Activated CD4-positive, alpha-beta T cell treated with anti-CD3 and anti-CD28 coated beads, Interleukin-2, Interleukin-6, amounts not matched to agents 100 ng/mL and 50 ng/mL, durations not matched to agents 16 hours and 8 hours (primary cell): ENCODE measurements around the gene NRDC.

Experiments used
- DNase-seq: peaks from one replicate; pipeline ENCODE4 v3.0.0-alpha.2; 2020

NRDC gene

DNA sequence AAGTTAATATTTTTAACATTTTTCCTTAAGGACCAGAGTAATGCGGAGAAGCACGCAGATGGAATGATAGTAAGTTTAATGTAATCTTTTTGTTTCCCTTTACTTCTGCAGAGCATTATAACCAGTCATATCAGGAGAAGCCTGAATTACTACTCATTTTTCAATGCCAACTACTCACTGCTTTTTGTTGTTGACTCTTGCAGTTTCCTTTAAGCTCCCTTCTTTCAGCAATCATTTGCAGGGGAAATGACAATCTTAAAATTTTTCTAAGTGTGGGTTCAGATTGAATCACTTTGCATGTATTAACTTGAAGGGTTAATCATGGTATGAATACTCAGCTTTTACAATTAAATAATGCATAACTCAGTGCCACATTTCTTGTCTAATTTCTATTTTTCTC is 122.2 kb downstream of the NRDC start:
- peak; percentile 56 for DNase-seq

DNA sequence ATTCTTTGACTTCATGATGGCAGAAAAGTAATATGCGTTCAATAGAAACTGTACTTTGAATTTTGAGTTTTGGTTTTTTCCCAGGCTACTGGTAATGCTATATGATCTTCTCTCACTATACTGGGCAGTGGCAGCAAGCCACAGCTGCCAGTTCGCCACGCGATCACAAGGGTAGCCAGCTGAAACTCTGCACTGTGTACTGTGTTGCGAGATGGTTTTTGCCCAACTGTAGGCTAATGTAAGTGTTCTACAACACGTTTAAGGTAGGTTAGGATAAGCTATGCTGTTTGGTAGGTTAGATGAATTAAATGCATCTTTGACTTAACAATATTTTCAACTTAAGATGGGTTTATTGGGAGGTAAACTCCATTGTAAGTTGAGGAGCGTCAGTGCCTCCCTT is 123.1 kb downstream of the NRDC start:
- DNase-seq, result no peak

DNA sequence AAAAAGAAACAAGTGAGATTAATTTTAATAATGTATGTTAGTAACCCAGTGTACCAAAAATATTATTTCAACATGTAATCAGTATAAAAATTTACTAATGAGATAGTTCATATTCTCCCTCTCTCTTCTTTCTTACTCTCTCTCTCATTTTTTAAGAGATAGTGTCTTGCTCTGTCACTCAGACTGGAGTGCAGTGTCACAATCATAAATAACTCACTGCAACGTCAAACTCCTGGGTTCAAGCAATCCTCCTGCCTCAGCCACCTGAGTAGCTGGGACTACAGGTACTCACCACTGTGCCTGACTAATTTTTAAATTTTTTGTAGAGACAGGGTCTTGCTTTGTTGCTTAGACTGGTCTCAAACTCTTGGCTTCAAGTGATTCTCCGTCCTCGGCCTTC is 123.9 kb downstream of the NRDC start:
- no peak for DNase-seq

DNA sequence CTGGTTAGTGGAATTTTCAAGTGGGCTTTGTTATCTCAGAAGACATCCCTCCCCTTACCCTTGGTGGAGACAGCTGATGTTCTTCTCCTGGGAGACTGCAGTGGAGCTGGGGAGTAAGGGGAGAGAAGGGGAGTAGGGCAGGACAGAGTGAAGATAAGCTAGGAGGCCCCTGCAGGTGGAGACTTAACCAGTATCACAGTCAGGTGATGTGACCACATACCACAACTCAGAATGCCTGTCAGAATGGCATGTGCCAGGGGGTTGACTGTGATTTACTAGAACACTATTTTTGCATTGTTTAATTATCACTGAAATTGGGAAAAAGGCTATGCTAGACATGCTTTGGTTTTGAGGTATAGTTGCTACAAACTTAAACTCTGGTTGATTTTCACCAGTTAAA is 124.6 kb downstream of the NRDC start:
- no peak for DNase-seq

DNA sequence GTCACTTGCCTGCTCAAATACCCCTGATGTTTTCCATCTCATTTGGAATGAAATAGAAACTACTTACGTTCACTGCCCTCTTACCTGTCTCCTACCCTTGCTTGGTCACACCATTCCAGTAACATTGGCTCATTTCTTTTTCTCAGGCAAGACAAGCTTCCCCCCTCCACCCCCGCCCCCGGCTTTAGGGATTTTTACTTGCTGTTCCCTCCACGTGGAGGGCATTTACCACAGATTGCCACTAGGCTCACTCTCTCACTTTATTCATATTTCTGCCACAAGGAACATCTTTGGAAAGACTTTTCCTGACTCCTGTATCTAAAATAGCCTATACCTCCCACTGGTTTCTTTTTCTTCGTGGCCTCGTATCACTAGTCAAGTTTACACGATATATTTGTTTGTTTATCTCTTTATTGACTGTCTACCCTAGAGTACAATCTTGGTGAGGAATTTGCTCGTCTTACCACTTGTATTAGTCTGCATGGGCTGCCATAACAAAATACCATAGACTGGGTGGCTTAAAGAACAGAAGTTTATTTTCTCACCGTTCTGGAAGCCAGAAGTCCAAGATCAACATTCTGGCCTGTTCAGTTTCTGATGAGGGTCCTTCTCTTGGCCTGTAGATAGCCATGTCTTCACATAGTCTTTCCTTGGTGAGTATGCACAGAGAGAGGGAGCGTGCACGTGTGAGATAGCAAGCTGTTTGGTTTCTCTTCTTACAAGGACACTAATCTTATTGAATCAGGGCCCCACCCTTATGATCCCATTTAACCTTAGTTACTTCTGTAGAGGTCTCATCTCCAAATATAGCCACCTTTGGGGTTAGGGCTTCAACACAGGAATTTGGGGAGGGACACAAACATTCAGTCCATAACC is 126.2 kb downstream of the NRDC start:
- no peak for DNase-seq

DNA sequence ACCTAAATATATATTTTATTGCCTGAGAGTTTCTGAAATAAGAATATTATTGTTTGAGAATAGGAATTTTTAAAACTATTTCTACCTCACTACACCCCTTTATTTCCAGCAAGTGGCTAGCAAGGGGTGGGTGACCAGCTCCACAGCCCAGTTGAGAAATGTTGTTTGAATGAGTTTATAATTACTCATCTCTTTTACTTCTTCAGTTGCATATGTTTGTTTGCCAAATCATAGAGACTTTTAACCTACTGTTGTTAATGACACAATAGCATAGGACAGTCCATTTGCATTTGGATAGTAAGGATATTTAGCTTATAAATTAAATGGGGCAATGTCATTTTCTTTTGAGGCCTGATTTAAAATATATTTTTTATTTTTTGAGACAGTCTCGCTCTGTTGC is 127.8 kb downstream of the NRDC start:
- DNase-seq, result no peak

DNA sequence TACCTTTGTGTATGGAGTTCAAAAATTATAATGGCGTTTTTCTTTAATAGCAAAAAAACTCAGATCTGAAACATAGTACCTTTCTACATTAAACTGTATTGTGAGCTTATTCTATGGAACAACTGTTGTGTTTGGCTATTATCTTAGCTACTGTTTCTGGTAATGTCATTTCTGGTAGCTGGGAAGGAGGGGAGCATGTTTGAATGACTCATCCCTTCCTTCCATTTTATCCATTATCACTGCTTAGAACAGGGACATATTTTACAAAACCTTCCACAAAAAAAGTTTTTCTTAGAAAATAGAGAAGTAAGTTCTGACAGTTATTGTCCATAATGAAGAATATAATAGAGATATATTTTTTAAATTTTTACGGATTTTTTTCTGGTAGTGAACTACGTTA is 128.3 kb downstream of the NRDC start:
- DNase-seq, result no peak

DNA sequence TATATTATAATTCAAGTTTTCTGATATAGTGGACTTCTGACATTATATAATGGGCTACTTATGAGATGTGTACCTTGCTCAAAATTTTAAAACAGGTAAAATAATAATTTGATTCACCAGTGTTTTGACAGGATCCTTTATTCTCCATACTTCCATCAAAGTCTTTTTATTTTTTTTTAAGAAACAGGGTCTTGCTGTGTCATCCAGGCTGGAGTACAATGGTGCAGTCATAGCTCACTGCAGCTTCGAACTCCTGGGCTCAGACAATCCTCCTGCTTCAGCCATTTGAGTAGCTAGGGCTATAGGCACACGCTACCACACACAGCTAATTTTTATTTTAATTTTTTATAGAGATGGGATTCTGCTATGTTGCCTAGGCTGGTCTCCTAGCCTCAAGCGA is 129.4 kb downstream of the NRDC start:
- no peak for DNase-seq

DNA sequence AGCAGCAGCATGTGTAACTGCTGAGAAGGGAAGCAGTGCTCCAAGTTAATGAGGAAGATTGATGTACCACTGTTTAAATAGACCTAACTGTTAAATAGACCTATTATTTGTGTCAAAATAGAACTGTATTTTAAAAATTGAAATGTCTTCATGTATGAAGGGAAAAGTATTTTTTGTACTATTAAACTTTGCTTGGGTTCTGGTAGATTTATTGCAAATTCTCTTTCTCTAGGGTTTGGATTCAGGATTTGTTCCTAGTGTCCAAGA is 133.3 kb downstream of the NRDC start:
- DNase-seq, result no peak

DNA sequence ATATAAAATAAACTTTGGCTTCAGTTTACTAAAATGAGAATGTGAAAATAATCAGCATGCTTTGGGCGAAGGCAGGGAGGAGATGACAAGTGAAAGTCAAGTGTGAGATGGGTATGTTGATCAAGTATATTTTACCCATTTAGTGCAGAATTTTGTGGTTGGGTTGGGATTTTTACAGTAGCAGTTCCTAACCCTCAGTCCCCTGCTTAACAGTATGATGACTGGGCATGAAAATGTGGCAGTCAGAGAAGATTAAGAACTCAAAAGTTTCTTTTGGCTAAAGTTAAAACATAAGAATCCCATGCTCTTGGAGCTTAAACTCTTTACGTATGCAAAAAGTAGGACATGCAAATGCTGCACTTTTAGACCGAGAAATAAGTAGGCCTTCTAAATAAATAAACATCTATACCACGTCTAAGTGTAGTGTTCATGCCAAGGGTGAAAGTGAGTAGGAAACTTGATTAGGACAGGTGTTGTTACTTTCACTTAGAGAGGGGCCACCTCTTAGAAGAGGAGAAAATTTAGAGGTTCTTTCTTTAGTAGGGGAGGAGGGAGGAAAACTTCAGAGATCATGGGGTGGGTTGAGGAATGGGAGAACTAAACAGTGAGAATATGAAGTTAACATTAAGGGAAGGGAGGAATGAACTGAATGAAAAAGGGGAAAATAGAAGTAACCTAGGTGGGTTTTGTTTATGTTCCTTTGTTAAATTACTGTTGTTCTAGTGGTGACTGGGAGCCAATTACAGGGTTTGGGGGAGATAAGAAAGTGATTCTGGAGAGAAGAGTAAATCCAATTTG is 133.8 kb downstream of the NRDC start:
- DNase-seq, result no peak

DNA sequence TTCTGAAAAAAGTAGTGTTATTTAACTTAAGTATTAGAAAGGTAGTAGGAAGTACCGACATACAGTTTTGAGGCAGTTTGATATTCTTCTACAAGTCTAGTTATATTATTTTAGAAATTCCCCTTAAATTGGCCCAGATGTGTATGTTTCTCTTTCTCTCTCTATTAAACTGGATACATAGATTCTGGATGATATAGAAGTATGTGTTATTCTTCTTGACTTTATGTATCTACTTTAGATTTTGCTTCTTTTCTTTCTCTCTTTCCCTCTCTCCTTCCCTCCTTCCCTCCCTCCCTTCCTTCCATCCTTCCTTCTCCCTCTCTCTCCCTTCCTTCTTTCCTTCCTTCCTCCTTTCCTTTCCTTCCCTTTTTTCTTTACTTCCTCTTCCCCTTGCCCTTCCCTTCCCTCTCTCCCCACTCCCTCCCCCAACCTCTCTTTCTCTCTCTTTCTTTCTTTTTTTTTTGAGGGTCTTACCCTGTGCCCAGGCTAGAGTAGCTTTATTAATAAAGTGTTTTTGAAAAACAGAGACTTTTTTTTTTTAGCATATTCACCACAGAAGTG is 137.3 kb downstream of the NRDC start:
- no peak for DNase-seq

DNA sequence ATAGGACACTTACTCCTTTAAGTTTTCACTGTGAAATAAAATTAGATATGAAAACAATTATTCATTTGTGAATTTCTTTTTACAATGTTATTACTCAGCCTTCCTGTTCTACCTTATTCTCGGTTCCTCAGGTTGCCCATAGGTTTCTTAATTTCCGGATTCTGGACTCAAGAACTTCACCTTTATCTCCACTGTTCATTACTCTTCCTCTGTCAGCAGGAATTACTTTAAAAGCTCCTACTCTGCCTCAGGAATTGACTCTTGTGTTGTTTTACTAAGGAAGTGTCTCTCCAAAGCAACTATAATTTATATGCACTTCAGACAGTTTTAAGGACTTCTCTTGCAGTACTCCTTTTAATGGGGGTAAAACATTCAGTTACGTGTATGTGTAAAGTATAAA is 137.9 kb downstream of the NRDC start:
- DNase-seq, result peak; percentile 36
